ENCODE data around the gene MROH8. TPM values are rescaled to one million over a fixed set of nuclear protein-coding genes. Genes with fewer than 3 reads are reported as not detected.
A peak's percentile ranks its signal among the peaks of the same experiment; 100 is the strongest.

MROH8 gene
- total and polyA plus RNA-seq, 2 of the 13 experiments (the other 11 are each of a cell fraction or from before 2014, with no cell fraction given): 2.6 to 5.5 TPM

- no peak overlapping the region for H3K4me2 ChIP-seq (ENCODE audit: low read depth, low read length)
- peaks cover 16% of the 10 kb centered on the region; the same call in 1 of the 2 replicates for H4K20me1 ChIP-seq (ENCODE audit: insufficient read depth, low read length)
- CTCF ChIA-PET (ENCODE audit: low intra/inter-chr PET ratio, low total read pairs): no interaction called here
- H3K27me3 ChIP-seq (ENCODE audit: control insufficient read depth in 1 of 2, insufficient read depth in 2 of 2, low read length in 2 of 2): no peaks in the 10 kb centered on the region
- no peak overlapping the region for H3K9ac ChIP-seq (ENCODE audit: insufficient read depth, low read depth, low read length)
- FAIRE-seq (no peak), ATAC-seq (no peak), DNase-seq (ENCODE audit: low spot score) (no peak)
- H3K4me1 ChIP-seq (ENCODE audit: insufficient read depth, low read length): no peaks in the 10 kb centered on the region
- intact Hi-C loops (cut with micrococcal nuclease; ENCODE audit: unreplicated experiment): no loop called here
- WGBS (ENCODE audit: low lambda C conversion rate): over 99% methylated on average over 2 of the region's 2 CpGs
- no peak overlapping the region for H2AFZ ChIP-seq (ENCODE audit: low read length)
- no peak overlapping the region for H3K4me3 ChIP-seq (replicated peaks in 1 of 3; ENCODE audit: insufficient read depth in 1 of 3, low read depth in 2 of 3, low read length in 3 of 3)
- peaks cover 7% of the 10 kb centered on the region for H3K79me2 ChIP-seq (ENCODE audit: insufficient read depth, low read length)
- BruUV-seq (replicated peaks): TSS peak; percentile 4
- H3K36me3 ChIP-seq (replicated peaks in 1 of 2; ENCODE audit: control insufficient read depth in 1 of 2, insufficient read depth in 2 of 2, low read length in 2 of 2): peaks cover 51 to 90% of the 10 kb centered on the region in 2 experiments
- no peak overlapping the region for H3K27ac ChIP-seq (ENCODE audit: extremely low read length, insufficient read depth, low read length)
- in situ Hi-C loops (cut with HindIII; ENCODE audit: extremely low pct_ligation_motif_present, low pct_unique_long_range_greater_than_20kb): no loop called here
- POLR2A ChIA-PET: no interaction called here
- no peaks in the 10 kb centered on the region for H3K9me3 ChIP-seq (ENCODE audit: low read length)
- TF ChIP-seq SYNCRIP (IDR thresholded peaks at IDR 0.05; ENCODE audit: insufficient read depth, low read depth, low read length): no peak
- TF ChIP-seq ZUFSP (CRISPR knock-in tag; IDR thresholded peaks at IDR 0.05; ENCODE audit: borderline replicate concordance): no peak
- no peak for TF ChIP-seq RERE (CRISPR knock-in tag; IDR thresholded peaks at IDR 0.05; ENCODE audit: low read depth)
- TF ChIP-seq HES4 (CRISPR knock-in tag; IDR thresholded peaks at IDR 0.05; ENCODE audit: borderline replicate concordance): no peak
- no peak for TF ChIP-seq HNRNPL (IDR thresholded peaks at IDR 0.05; ENCODE audit: low read depth, low read length)
- no peak for TF ChIP-seq KMT2B (CRISPR knock-in tag; IDR thresholded peaks at IDR 0.05)
- TF ChIP-seq NCOA5 (CRISPR knock-in tag; IDR thresholded peaks at IDR 0.05): no peak
- no peak for TF ChIP-seq ZFP1 (CRISPR knock-in tag; IDR thresholded peaks at IDR 0.05)
- TF ChIP-seq GLMP (CRISPR knock-in tag; IDR thresholded peaks at IDR 0.05; ENCODE audit: borderline replicate concordance): no peak
- TF ChIP-seq PRPF4 (IDR thresholded peaks at IDR 0.05; ENCODE audit: low read depth, low read length, poor library complexity, severe bottlenecking): no peak
- TF ChIP-seq RORA (CRISPR knock-in tag; IDR thresholded peaks at IDR 0.05): no peak
- no peak for TF ChIP-seq SNAPC2 (CRISPR knock-in tag; IDR thresholded peaks at IDR 0.05)
These were observed 26.4 kb upstream of the MROH8 start for GRCh38 chr20:37205794-37206193.

Measured in HepG2 (cell line).